Left lung (tissue), 10 donors: ENCODE results near the gene INPP4B. TPM values are rescaled to one million over a fixed set of nuclear protein-coding genes. Genes with fewer than 3 reads are reported as not detected.

Experiments
- ATAC-seq: fragments of 200-7000 bp; cut with Tn5 transposase; one replicate; pipeline ENCODE4 v1.9.1; 2020; ENCODE audit warnings: moderate library complexity
- DNase-seq, 4 donors: peaks; one replicate each; pipeline ENCODE4 v3.0.0-alpha.2; 2013 to 2020
- H3K27ac ChIP-seq, 2 donors: fragments of 200-600 bp; sonication (generic) in 1 of 2; one replicate each; pipeline versions ENCODE4 v1.5.0 to v1.8.0; 2020 to 2021
- H3K27me3 ChIP-seq, 2 donors: fragments of 200-600 bp; sonication (generic) in 1 of 2; one replicate each; pipeline versions ENCODE4 v1.5.0 to v1.8.0; 2020 to 2021
- H3K36me3 ChIP-seq, 2 donors: fragments of 200-600 bp; sonication (generic) in 1 of 2; one replicate each; pipeline versions ENCODE4 v1.5.0 to v1.8.0; 2020 to 2021
- H3K4me1 ChIP-seq, 2 donors: fragments of 200-600 bp; one replicate each; pipeline ENCODE4 v1.8.0; 2021
- H3K4me3 ChIP-seq, 2 donors: fragments of 200-600 bp; sonication (generic) in 1 of 2; one replicate each; pipeline versions ENCODE4 v1.5.0 to v1.8.0; 2020 to 2021; ENCODE audit warnings: mild to moderate bottlenecking in 1 of 2
- H3K9me3 ChIP-seq, 2 donors: fragments of 200-600 bp; sonication (generic) in 1 of 2; one replicate each; pipeline versions ENCODE4 v1.5.0 to v1.8.0; 2020 to 2021
- intact Hi-C, 2 donors: fragments of 100-400 bp; cut with DNase I; formaldehyde crosslinking; loops; one replicate each; pipeline versions ENCODE4 v1.11.2 to v1.14.2; 2022
- polyA plus RNA-seq, 6 donors: library from polyadenylated mRNA; unstranded; fragments of 120-200 nt; gene quantifications; one replicate each; pipeline ENCODE4 v1.2.1, GENCODE V29; 2013; ENCODE audit not compliant: insufficient read length in 6 of 6
- total RNA-seq, 2 donors: library from RNA; stranded (reverse); fragmentation: NEBNext Ultra II Directional; extraction: Animal tissue kit (Norgen Biotek cat#: 25700); gene quantifications; one replicate each; pipeline ENCODE4 v1.2.1, GENCODE V29; 2021
- TF ChIP-seq, protein P1 (sequence below), 2 donors: fragments of 200-600 bp; sonication (generic) in 1 of 2; IDR thresholded peaks; one replicate each; pipeline versions ENCODE4 v1.5.0 to v1.8.0; 2021; ENCODE audit warnings: antibody characterized with exemption in 2 of 2
- donor health status: DM: no; HTN: yes; CAD: no.
- donor health status: DM: no; HTN: no; CAD: no.

Gene INPP4B
- total and polyA plus RNA-seq, 8 donors = 7.3 to 15.1 (median 11.6) TPM

DNA sequence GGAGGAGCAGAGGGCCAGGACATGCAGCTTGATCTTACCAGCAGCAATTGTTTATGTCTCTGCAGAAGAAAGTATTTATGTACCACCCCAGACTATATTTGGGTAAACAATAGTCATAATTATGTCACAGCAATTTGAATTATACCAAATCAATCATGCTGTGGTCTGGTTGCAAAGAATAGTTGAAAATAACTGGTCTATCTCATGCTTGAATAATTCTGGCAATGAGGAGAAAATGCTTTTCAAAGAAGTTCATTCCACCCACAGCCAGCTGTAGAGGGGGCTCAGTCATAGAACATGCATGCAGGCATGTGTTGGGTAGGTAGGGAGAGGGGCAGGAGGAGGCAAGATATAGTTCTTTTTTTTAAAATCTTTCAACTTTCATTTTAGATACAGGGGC is 810.5 kb downstream of the INPP4B start:
- Histone ChIP-seq H3K4me3 (no peak overlapping the region), H3K4me1 (no peaks in the 10 kb centered on the region), H3K27ac (no peak overlapping the region), H3K9me3 (no peaks in the 10 kb centered on the region), H3K36me3 (no peaks in the 10 kb centered on the region), H3K27me3 (no peaks in the 10 kb centered on the region)
- DNase-seq (no peak), ATAC-seq (no peak)
- intact Hi-C loops = no loop called here
- TF ChIP-seq, protein P1, sequence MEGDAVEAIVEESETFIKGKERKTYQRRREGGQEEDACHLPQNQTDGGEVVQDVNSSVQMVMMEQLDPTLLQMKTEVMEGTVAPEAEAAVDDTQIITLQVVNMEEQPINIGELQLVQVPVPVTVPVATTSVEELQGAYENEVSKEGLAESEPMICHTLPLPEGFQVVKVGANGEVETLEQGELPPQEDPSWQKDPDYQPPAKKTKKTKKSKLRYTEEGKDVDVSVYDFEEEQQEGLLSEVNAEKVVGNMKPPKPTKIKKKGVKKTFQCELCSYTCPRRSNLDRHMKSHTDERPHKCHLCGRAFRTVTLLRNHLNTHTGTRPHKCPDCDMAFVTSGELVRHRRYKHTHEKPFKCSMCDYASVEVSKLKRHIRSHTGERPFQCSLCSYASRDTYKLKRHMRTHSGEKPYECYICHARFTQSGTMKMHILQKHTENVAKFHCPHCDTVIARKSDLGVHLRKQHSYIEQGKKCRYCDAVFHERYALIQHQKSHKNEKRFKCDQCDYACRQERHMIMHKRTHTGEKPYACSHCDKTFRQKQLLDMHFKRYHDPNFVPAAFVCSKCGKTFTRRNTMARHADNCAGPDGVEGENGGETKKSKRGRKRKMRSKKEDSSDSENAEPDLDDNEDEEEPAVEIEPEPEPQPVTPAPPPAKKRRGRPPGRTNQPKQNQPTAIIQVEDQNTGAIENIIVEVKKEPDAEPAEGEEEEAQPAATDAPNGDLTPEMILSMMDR (IDR thresholded peaks at IDR 0.05) = no peak

DNA sequence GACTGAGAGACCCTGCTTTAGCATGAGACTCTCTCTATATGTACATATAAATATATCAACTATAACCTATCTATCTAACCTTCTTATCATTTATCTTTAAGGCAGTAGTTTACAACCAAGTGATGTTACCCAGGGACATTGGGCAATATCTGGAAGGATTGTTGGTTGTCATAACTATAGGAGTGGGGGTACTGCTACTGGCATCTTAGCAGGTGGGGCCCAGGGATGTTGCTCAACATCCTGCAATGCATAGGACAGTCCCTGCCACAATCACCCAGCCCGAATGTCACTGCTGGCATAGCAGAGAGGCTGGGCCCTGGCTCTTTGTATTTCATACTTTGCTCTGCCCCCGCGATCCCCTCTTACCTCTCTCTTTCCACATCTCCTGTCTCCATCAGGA is 812.0 kb downstream of the INPP4B start:
- Histone ChIP-seq H3K27me3 (no peaks in the 10 kb centered on the region), H3K36me3 (no peaks in the 10 kb centered on the region), H3K4me1 (no peaks in the 10 kb centered on the region), H3K27ac (no peak overlapping the region), H3K4me3 (no peak overlapping the region), H3K9me3 (no peaks in the 10 kb centered on the region)
- ATAC-seq (no peak), DNase-seq (no peak)
- TF ChIP-seq, protein P1 (IDR thresholded peaks at IDR 0.05) = no peak
- intact Hi-C loops = no loop called here

DNA sequence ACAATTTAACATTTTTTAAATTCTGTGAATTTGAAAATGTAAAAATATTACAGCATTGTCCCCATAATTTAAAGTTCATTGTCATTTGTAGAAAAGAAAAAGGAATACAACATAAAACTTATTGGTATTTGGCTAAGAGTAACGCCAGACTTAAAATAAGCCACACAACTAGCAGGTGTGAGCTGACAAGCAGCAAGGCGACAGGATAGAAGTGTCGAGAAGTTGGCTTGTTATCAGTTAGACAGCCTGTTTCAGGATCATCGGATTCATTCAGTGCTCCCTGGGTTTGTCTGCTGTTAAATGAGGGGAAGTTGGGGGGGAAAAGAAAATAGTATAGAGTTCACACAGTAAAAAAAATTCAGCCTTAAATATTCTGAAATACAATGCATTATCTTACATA is 816.1 kb downstream of the INPP4B start:
- H3K4me3 ChIP-seq = no peak overlapping the region
- H3K36me3 ChIP-seq = no peaks in the 10 kb centered on the region
- no peaks in the 10 kb centered on the region for H3K27me3 ChIP-seq
- no peak for DNase-seq
- no peak for ATAC-seq
- intact Hi-C loops = no loop called here
- H3K4me1 ChIP-seq = no peaks in the 10 kb centered on the region
- TF ChIP-seq, protein P1 (IDR thresholded peaks at IDR 0.05) = no peak
- no peaks in the 10 kb centered on the region for H3K9me3 ChIP-seq
- no peak overlapping the region for H3K27ac ChIP-seq

DNA sequence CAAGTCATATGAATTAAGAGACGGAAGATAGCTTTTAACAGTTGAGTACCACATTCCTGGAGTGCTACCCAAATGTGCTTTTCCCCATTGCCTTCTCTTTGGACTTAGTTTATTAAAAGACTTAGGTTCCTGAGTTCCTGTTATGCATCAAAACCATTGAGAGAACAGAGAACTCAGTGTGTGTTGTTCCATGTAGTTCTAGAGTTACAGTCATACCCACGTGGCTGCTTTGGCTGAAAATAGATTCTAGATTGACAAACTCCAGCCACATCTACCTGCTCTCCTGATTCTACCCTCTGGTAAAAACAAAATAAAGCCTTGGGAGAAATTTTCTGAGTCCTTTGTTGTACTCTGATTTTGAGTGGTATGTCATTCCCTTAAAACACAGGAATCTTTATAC is 824.3 kb downstream of the INPP4B start:
- intact Hi-C loops = no loop called here

DNA sequence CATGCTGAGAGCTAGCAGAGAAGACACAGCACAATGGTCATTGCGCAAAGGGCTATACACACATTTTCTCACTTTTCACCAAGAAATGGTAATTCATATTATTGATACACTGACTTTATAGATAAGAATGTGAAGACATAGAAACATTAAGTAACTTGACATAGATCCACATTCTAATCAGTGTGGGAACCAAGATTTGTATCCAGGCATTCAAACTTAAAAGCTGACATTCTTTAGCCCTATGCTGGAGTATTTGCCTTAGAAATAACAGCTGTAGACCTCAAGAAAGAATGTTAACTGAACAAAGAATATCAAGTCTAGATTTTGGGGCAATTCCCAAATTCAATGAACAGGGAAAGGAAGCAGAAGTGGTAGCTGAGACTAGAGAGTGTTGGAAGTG is 824.9 kb downstream of the INPP4B start:
- Histone ChIP-seq H3K9me3 (no peaks in the 10 kb centered on the region), H3K27me3 (no peaks in the 10 kb centered on the region), H3K27ac (no peak overlapping the region), H3K36me3 (no peaks in the 10 kb centered on the region), H3K4me1 (no peaks in the 10 kb centered on the region), H3K4me3 (no peak overlapping the region)
- TF ChIP-seq, protein P1 (IDR thresholded peaks at IDR 0.05) = no peak
- intact Hi-C loops = no loop called here
- DNase-seq (no peak), ATAC-seq (no peak)

More for the DNA sequence above, 824.3 kb downstream of the INPP4B start:
- TF ChIP-seq, protein P1 (IDR thresholded peaks at IDR 0.05) = no peak
- no peaks in the 10 kb centered on the region for H3K36me3 ChIP-seq
- H3K27me3 ChIP-seq = no peaks in the 10 kb centered on the region
- DNase-seq (no peak), ATAC-seq (no peak)
- no peak overlapping the region for H3K27ac ChIP-seq
- H3K4me3 ChIP-seq = no peak overlapping the region
- H3K9me3 ChIP-seq = no peaks in the 10 kb centered on the region
- H3K4me1 ChIP-seq = no peaks in the 10 kb centered on the region
